GM18870 (cell line): ENCODE results near the gene RTL9.
A peak's percentile ranks its signal among the peaks of the same experiment; 100 is the strongest.
"Not testable (repeated sequence)": the region's sequence is repeated elsewhere in the genome, so short reads cannot be mapped to it uniquely, and the experiment has no call there.

Experiments
- ATAC-seq: cut with Tn5 transposase; IDR thresholded peaks from one replicate; pipeline ENCODE4 v1.9.1; 2021; ENCODE audit warnings: moderate library complexity; ENCODE audit not compliant: unreplicated experiment

Gene RTL9

DNA sequence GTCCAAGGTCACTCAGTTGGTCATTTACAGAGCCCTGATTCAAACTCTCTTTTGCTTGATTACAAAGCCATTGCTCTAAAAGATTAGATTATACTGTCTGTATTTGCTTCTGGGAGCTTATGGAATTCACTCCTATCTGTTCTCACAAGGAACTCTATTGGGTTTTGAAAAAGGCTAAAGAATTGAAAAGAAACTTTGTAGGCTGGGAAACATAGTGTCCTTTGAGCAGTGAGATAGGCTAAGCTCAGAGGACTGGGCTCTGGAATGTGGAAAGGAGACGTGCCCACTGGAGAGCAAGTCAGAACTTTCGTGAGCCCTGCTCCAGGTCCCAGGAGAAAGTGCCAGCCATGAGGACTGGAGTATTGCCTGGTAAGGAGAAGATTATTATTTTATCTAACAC lies at the start of gene RTL9:
RTL9 (plus strand) TSS at position 301 of the 400 bp plus-strand sequence. CDS start 91,770 bp downstream, outside the sequence.
- ATAC-seq: no peak

- no peak for ATAC-seq
These were observed 48.5 kb upstream of the RTL9 start for GRCh38 chrX:110310000-110310790.

GRCh38 chrX:110310896-110311295 lies 47.8 kb upstream of the RTL9 start:
- peak; percentile 86 for ATAC-seq

GRCh38 chrX:110311437-110312230 lies 47.0 kb upstream of the RTL9 start:
- ATAC-seq: no peak

GRCh38 chrX:110315551-110315950 lies 43.1 kb upstream of the RTL9 start:
- ATAC-seq: peak; percentile 38

DNA sequence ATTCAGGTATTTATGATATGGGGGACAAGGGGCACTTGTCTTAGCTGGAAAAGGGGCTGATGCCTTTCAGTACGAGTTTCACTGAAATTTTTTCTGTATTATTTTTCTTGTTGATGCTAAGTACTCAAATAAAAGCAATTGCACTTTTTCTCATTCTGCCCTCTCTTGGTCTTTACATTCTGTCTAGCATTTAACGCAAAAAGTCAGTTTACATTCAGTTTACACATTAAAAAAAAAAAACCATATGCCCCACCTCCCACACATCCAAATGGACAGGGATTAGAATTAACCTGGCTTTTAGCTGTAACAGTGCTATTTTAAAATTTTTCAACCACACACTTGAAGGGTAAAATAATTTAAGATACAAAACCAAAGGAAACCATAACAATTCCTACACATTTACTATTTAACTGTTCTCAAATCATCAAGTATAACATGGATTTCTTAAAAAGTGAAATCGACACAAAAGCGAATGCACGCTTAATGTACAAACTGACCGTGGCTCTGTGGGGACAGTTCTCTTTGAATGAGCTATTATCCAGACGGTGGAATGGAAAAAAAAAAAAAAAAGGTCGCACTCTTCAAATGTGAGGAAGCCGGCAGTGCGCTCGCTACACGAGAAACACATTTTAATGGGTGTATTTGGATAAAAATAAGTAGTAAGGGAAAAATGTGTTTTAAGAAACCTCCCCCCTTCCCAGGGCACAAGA lies 42.1 kb upstream of the RTL9 start:
- no peak for ATAC-seq

DNA sequence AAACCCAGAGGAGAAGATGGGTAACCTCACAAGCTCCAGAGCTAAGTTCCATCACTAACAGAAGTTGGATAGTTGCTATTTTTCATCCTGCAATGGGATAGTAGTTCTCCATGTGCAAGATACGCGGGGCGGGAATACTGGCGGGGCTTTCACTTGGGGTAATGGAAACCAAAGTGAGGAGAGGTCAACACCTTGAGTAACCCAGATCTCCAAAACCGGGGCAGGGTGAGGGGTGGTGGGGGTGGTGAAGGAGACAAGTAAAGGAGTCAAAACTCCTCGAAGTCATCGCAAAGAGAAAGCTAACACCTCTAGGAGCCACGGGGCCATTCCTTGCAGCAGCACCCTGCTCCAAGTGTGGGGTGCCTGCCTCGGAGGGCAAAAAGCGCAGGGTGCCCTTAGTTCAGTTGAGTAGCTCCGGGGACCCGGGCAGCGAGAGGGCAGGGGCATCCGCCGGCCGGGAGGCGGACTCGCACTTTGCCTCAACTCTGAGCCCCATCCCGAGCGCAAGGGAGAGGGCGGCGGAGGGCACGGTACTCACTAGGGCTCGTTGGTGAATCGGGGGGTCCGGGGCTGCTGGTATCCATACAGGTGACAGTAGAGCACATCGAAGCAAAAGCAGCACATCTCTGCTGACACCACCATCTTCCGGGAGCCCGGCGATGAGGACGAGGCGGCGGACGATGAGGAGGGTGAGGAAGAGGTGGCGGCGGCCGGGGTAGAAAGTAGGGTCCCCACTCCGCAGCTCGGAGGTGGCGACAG lies 41.4 kb upstream of the RTL9 start:
- peak; percentile 5 for ATAC-seq

DNA sequence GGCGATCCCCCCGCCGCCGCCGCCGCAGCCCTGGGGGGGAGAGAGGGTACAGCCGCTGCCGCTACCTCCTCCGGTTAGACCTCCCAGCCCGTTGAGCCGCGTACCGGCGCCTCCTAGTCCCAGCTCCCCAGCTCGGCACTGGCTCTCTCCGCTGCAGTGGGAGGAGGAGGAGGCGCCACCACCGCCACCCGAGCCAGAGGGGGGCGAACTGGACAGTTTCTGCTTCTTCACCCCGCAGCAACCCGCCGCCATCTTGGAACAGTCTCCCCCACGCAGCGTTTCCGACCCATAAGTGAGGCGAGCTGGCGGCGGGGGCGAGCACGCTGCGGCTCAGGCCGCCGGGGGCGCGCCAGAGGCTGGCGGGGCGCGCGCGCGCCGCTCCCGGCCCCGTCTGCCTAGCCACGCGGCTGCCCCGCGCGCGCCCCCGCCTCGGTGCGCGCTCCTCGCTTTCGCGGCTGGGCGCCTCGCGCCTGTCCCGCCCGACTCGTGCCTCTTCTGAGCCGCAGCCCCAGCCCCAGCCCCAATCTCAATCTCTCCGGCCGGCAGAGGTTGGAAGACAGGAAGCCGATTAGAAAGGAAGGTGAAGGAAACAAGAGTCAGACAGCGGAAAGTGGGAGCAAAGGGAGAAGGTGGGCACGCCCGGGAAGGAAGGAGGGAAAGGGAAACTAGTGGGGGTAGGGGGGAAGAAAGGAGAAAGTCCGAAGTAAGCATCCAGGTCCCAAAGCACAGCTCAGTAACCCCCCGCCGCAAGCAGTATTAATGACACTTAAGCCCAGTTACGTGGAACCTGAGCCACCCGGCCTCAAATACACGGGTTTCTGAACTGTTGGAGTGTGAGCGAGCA lies 40.6 kb upstream of the RTL9 start, which contains the start of gene AMMECR1:
AMMECR1 (minus strand) TSS at position 266 of the 844 bp plus-strand sequence; CDS start at position 252, 14 bp downstream.
- peak; percentile 44 for ATAC-seq

DNA sequence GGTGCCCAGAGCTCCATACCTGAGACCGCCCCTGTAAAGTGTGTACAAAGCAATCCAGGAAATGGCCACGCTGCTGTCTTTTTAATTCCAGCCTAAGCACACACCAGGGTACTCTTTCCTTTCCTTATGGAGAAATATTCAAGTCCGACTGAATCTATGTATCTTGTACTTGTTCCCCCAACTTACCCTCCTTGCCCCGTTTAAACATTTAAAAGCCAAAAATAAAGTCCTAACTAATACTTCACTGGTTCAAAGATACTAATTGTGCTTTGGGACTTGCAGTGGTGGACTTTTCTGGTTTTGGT lies 40.0 kb upstream of the RTL9 start:
- no peak for ATAC-seq

GRCh38 chrX:110320381-110320987 lies 38.2 kb upstream of the RTL9 start:
- no peak for ATAC-seq

DNA sequence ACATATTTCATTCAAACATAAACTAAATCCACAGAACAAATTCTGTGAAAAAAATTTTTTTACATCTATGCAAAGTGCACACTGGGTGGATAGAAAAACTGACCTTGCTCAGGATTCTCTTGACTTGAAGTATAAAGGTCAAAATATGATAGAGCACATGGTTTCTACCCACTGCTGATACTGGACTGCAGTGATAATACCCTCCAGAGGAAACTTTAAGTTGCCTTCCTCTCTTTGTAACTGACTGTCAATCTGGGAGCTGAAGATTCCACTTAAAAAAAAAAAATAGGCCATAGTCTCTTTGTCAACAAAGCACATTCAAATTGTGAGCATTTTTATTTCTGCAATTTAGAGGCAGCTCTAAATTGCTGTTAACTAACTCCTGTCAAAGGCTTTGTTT lies 37.6 kb upstream of the RTL9 start:
- ATAC-seq: no peak

DNA sequence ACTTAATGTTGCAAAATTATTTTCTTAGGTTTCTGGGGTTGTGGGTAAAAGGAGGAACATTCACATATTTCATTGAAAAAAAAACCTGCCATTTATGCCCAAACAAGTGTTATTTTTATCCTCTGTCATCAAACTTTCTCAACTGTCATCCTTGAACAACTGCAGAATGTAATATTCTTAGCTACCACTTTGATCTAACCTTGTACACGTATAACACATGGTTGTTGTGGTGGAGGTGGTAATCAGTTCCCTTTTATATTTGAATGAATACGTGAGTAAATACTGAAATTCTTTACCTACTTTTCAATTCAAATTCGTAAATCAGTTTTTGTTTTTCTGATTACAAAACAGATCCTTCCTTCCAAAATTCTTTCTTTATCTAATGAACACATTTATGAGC lies 37.0 kb upstream of the RTL9 start:
- ATAC-seq: no peak

DNA sequence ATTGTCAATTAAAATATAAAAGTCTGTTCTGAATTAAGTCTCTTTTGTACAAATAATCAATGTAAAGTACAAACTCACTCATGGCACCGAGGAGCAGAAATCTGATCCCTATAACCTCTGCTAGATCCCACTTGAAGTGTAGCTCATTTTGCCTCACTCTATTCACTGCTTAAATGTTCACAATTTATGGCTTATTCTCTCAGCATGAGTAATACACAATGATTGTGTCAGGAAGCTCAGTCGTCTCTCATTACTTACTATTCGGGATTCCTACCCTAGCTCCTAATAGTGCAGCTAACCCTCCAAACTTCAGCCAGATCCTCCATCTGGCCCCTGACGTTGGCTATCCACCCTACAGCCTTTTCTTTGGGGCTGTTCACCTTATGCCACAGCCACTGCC lies 36.0 kb upstream of the RTL9 start:
- no peak for ATAC-seq

DNA sequence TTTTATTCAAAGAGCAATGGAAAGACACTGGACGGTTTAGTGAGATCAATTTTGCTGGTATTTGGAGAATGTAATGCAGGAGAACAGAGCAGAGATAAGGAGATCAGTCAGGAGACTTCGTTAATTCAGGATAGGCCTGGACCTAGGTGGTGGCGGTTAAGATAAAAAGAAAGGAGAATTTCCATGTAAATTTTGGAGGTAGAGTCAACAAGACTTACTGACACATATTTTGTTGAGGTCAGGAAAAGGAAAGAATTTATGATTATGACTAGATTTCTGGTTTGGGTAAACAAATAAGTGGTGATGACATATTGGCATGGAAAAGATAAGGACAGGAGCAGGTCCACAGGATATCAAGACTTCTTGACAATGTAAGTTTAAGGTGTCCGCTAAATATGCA lies 31.9 kb upstream of the RTL9 start:
- no peak for ATAC-seq

GRCh38 chrX:110327336-110327735 lies 31.3 kb upstream of the RTL9 start:
- no peak for ATAC-seq

GRCh38 chrX:110328613-110329012 lies 30.0 kb upstream of the RTL9 start:
- ATAC-seq: not testable (repeated sequence)

DNA sequence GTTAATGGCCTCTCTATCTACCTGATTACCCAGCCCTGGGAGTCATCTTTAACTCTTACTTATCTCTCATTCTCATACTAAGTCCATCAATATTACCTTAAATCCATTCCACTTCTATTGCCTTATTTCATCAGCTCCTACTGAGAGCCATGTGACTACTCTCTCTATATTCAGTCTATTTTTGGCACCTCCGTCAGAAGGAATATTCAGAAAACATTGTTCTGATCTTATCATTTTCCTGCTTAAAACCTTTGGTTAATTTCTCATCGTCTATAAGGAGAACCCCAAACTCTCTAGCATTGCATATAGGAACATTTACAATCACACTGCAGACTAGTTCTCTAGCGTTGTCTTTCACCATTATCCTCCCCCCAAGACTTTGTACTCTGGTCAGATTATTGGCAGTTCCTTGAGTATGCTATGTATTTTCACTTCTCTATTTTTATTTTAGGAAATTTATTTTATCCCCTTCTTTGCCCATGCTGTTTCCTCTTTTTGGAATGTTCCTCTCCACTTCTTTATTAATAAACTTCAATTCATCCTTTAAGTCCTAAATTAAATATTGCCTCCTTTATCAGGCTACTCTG lies 27.1 kb upstream of the RTL9 start:
- no peak for ATAC-seq

- not testable (repeated sequence) for ATAC-seq
These were observed 25.2 kb upstream of the RTL9 start for GRCh38 chrX:110333458-110333857.

DNA sequence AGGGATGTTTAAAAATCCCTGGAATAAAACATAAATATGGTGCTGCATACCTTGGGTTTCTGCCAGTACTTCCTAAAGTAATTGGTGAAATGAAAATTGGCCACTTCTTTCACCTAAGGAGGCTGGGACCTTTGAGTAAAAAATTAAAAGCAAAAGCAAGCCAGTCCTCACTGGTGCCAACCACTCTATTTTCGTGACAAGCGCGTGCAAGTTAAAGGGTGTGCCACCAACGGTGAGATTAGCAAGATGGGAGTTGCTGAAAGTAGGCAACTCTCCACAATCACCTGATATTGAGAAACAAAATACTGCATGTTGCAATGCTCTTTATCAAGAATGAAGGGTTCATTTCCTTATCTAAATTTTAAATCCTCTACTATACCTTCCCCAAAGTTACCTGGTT lies 19.7 kb upstream of the RTL9 start:
- no peak for ATAC-seq
